ENCODE measurements around the gene TTLL12.

Gene TTLL12

GRCh38 chr22:43213051-43213450 lies 26.1 kb upstream of the TTLL12 start:
- DNase-seq, result no peak

GRCh38 chr22:43212434-43212952 lies 25.6 kb upstream of the TTLL12 start:
- no peak for DNase-seq

- DNase-seq, result no peak
These were observed 25.1 kb upstream of the TTLL12 start for GRCh38 chr22:43211941-43212433.

- no peak for DNase-seq
These were observed 23.9 kb upstream of the TTLL12 start for GRCh38 chr22:43210631-43211515.

GRCh38 chr22:43209971-43210370 lies 23.0 kb upstream of the TTLL12 start:
- DNase-seq, result no peak

- DNase-seq, result no peak
These were observed 22.6 kb upstream of the TTLL12 start for GRCh38 chr22:43209523-43209890.

GRCh38 chr22:43208703-43209522 lies 22.0 kb upstream of the TTLL12 start:
- DNase-seq, result no peak

- DNase-seq, result no peak
These were observed 21.1 kb upstream of the TTLL12 start for GRCh38 chr22:43207849-43208702.

- DNase-seq, result no peak
These were observed 20.5 kb upstream of the TTLL12 start for GRCh38 chr22:43207386-43207785.

- no peak for DNase-seq
These were observed 19.7 kb upstream of the TTLL12 start for GRCh38 chr22:43206509-43207161.

- no peak for DNase-seq
These were observed 19.0 kb upstream of the TTLL12 start for GRCh38 chr22:43205748-43206508.

- no peak for DNase-seq
These were observed 18.3 kb upstream of the TTLL12 start for GRCh38 chr22:43205261-43205691.

GRCh38 chr22:43203471-43203981 lies 16.6 kb upstream of the TTLL12 start:
- DNase-seq, result no peak

GRCh38 chr22:43202756-43203410 lies 15.9 kb upstream of the TTLL12 start:
- no peak for DNase-seq

- DNase-seq, result no peak
These were observed 15.4 kb upstream of the TTLL12 start for GRCh38 chr22:43202326-43202725.

GRCh38 chr22:43201486-43202219 lies 14.7 kb upstream of the TTLL12 start:
- DNase-seq, result no peak

- no peak for DNase-seq
These were observed 13.6 kb upstream of the TTLL12 start for GRCh38 chr22:43200555-43200954.

- no peak for DNase-seq
These were observed 13.1 kb upstream of the TTLL12 start for GRCh38 chr22:43200031-43200430.

GRCh38 chr22:43199541-43199940 lies 12.6 kb upstream of the TTLL12 start:
- DNase-seq, result no peak

GRCh38 chr22:43198936-43199335 lies 12.0 kb upstream of the TTLL12 start:
- no peak for DNase-seq
